Gastrocnemius medialis (tissue), 4 donors: ENCODE results near the gene PDE4D.

Source experiments
- POLR2A ChIP-seq, 2 donors: fragments of 450-650 bp; IDR thresholded peaks; one replicate each; pipeline ENCODE4 v1.6.1; 2017; ENCODE audit warnings: antibody characterized with exemption in 2 of 2, mild to moderate bottlenecking in 2 of 2, moderate library complexity in 2 of 2
- TF ChIP-seq, protein P1 (sequence below), 5 experiments: fragments of 450-650 bp in 3 of 5; fragments of 200-600 bp in 2 of 5; sonication (generic) in 2 of 5; IDR thresholded peaks in 4 of 5; conservative IDR thresholded peaks in 1 of 5; 1 replicate in 4 of 5; 2 replicates in 1 of 5; pipeline ENCODE4 v1.5.1; 2016 to 2019; ENCODE audit warnings: antibody characterized with exemption in 5 of 5, mild to moderate bottlenecking in 3 of 5, moderate library complexity in 3 of 5

DNA sequence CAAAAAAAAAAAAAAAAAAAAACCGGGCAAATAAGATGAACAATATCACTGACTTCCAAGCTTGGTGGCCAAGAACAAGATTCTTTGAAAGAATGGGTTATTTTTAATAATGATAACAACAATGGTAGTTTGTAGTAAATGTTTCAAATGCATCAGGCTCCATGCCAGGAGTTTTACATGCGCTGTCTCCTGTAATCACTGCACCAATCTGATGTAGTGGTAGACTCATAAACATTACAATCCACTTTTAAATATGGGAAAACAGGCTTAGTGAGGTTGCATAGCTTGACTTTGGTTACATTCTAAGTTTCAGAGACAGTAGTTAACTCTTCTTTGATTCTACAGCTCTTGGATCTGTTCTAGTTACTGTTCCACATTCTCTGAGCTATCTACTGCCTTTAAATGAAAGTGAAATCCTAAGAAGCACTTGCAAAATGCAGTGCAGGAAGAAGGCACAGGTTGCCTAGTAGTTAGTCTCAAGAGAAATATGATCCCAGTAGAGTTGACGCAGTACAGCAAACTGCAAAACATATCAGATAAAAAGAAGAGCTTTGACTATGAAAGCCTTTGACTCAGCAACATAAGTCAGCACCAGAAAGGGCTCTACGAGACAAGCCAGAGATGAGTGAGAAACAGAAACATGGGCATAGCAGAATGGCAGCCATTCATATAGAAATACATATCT, 62.1 kb downstream of the PDE4D start:
- TF ChIP-seq, protein P1, sequence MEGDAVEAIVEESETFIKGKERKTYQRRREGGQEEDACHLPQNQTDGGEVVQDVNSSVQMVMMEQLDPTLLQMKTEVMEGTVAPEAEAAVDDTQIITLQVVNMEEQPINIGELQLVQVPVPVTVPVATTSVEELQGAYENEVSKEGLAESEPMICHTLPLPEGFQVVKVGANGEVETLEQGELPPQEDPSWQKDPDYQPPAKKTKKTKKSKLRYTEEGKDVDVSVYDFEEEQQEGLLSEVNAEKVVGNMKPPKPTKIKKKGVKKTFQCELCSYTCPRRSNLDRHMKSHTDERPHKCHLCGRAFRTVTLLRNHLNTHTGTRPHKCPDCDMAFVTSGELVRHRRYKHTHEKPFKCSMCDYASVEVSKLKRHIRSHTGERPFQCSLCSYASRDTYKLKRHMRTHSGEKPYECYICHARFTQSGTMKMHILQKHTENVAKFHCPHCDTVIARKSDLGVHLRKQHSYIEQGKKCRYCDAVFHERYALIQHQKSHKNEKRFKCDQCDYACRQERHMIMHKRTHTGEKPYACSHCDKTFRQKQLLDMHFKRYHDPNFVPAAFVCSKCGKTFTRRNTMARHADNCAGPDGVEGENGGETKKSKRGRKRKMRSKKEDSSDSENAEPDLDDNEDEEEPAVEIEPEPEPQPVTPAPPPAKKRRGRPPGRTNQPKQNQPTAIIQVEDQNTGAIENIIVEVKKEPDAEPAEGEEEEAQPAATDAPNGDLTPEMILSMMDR (IDR thresholded peaks at IDR 0.05 in 4 of 5, conservative IDR thresholded peaks at IDR 0.05 in 1 of 5): no peak
- no peak for TF ChIP-seq POLR2A (IDR thresholded peaks at IDR 0.05)
